ENCODE data around the gene GORASP2. TPM values are rescaled to one million over a fixed set of nuclear protein-coding genes. Genes with fewer than 3 reads are reported as not detected.

The GORASP2 gene
- total RNA-seq, 1 experiment from 2014 or later = 89.3 TPM

DNA sequence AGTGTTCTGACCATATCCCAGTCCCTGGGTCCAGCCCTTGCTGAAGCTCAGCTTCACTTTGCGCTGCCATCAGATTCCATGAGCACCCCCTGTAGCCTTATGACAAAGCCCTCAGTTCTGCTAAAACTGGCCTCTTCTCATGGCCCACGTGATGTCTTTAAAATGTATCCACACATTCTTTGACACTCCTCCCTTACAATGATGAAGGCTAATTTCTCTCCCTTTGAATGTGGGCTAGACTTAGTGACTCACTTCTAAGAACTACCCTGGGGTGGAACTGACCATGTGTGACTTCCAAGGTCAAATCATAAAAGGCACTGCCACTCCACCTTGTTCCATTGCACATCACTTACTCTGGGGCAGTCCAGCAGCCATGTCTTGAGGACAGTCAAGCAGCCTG, 45.4 kb upstream of the GORASP2 start:
- no TSS peak for BruUV-seq (replicated peaks)
- no peak for DNase-seq (ENCODE audit: low spot score)

DNA sequence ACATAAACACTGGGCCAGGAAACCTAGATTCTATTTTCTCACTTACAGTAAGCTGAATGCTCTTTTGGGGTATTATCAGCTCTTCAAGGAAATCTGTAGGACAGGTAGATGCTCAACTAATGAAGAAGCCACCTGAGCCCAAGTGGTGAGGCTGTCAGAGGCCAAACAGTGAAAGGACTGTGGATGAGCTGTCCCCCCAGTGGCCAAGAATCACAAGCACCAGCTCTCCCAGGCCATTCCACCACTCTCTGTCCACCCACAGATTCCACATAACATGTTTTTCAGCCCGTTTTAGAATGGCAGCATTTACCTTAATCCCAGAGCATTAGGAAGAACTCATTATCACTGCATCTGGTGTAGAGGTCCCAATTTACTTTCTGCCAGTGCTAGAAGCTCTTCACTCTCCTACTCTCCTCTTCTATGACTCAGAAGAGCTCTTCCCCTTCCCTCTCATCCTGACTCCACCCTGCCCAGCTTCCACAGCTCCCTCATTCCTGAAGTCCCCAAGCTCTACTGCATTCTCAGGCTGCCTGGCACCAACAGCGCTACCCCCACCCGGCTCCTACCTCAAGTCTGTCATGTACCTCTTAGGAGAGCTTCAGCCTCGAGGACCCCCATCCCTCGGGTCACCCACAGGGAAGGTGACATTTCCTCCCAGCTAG, 43.8 kb upstream of the GORASP2 start:
- Histone ChIP-seq H3K27me3 (replicated peaks; ENCODE audit: insufficient read depth, low read depth, low read length, poor library complexity) (peaks cover 13% of the 10 kb centered on the region), H3K9me3 (ENCODE audit: low read depth, low read length, poor library complexity, severe bottlenecking) (no peaks in the 10 kb centered on the region), H3K27ac (ENCODE audit: low read depth, low read length, poor library complexity, severe bottlenecking) (no peak overlapping the region), H3K36me3 (ENCODE audit: insufficient read depth, low read length, poor library complexity, severe bottlenecking) (no peaks in the 10 kb centered on the region), H3K4me1 (ENCODE audit: insufficient read depth, low read length, poor library complexity, severe bottlenecking) (no peaks in the 10 kb centered on the region), H3K4me3 (ENCODE audit: low read depth, low read length, poor library complexity, severe bottlenecking) (no peak overlapping the region)
- BruUV-seq (replicated peaks) = no TSS peak
- intact Hi-C loops (cut with micrococcal nuclease; ENCODE audit: unreplicated experiment) = no loop called here
- ChIA-PET POLR2A (ENCODE audit: low non-redundant PET) (no interaction called here), CTCF (no interaction called here)
- TF ChIP-seq EZH2 (IDR thresholded peaks at IDR 0.05; ENCODE audit: borderline replicate concordance, low read depth, low read length, poor library complexity, severe bottlenecking) = no peak
- TF ChIP-seq, protein P1, sequence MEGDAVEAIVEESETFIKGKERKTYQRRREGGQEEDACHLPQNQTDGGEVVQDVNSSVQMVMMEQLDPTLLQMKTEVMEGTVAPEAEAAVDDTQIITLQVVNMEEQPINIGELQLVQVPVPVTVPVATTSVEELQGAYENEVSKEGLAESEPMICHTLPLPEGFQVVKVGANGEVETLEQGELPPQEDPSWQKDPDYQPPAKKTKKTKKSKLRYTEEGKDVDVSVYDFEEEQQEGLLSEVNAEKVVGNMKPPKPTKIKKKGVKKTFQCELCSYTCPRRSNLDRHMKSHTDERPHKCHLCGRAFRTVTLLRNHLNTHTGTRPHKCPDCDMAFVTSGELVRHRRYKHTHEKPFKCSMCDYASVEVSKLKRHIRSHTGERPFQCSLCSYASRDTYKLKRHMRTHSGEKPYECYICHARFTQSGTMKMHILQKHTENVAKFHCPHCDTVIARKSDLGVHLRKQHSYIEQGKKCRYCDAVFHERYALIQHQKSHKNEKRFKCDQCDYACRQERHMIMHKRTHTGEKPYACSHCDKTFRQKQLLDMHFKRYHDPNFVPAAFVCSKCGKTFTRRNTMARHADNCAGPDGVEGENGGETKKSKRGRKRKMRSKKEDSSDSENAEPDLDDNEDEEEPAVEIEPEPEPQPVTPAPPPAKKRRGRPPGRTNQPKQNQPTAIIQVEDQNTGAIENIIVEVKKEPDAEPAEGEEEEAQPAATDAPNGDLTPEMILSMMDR (conservative IDR thresholded peaks at IDR 0.05; ENCODE audit: low read depth, low read length) = no peak
- no peak for DNase-seq (ENCODE audit: low spot score)

More for the DNA sequence above, 45.4 kb upstream of the GORASP2 start:
- Histone ChIP-seq H3K9me3 (ENCODE audit: low read depth, low read length, poor library complexity, severe bottlenecking) (no peaks in the 10 kb centered on the region), H3K27me3 (replicated peaks; ENCODE audit: insufficient read depth, low read depth, low read length, poor library complexity) (peaks cover 13% of the 10 kb centered on the region), H3K27ac (ENCODE audit: low read depth, low read length, poor library complexity, severe bottlenecking) (no peak overlapping the region), H3K4me1 (ENCODE audit: insufficient read depth, low read length, poor library complexity, severe bottlenecking) (no peaks in the 10 kb centered on the region), H3K4me3 (ENCODE audit: low read depth, low read length, poor library complexity, severe bottlenecking) (no peak overlapping the region), H3K36me3 (ENCODE audit: insufficient read depth, low read length, poor library complexity, severe bottlenecking) (no peaks in the 10 kb centered on the region)
- POLR2A ChIA-PET (ENCODE audit: low non-redundant PET) = no interaction called here
- TF ChIP-seq, protein P1 (conservative IDR thresholded peaks at IDR 0.05; ENCODE audit: low read depth, low read length) = no peak
- no peak for TF ChIP-seq EZH2 (IDR thresholded peaks at IDR 0.05; ENCODE audit: borderline replicate concordance, low read depth, low read length, poor library complexity, severe bottlenecking)
- intact Hi-C loops (cut with micrococcal nuclease; ENCODE audit: unreplicated experiment) = no loop called here
- CTCF ChIA-PET = no interaction called here

DNA sequence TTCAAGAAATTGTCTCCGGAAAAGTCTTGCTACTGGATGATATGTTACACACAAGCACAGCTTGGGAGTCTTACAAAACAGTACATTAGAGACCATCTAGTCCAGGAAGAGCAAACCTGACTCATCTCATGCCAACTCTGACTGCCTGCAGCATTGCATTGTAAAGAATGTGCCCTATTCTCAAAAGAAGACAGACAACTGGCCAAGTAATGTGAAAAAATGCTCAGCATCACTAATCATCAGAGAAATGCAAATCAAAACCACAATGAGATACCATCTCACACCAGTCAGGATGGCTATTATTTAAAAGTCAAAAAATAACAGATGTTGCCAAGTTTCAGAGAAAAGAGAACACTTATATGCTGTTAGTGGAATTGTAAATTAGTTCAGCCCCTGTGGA, 42.7 kb upstream of the GORASP2 start:
- intact Hi-C loops (cut with micrococcal nuclease; ENCODE audit: unreplicated experiment) = no loop called here
- Histone ChIP-seq H3K9me3 (ENCODE audit: low read depth, low read length, poor library complexity, severe bottlenecking) (no peaks in the 10 kb centered on the region), H3K36me3 (ENCODE audit: insufficient read depth, low read length, poor library complexity, severe bottlenecking) (no peaks in the 10 kb centered on the region), H3K27ac (ENCODE audit: low read depth, low read length, poor library complexity, severe bottlenecking) (no peak overlapping the region), H3K4me3 (ENCODE audit: low read depth, low read length, poor library complexity, severe bottlenecking) (no peak overlapping the region), H3K27me3 (replicated peaks; ENCODE audit: insufficient read depth, low read depth, low read length, poor library complexity) (peaks cover 10% of the 10 kb centered on the region), H3K4me1 (ENCODE audit: insufficient read depth, low read length, poor library complexity, severe bottlenecking) (no peaks in the 10 kb centered on the region)
- TF ChIP-seq, protein P1 (conservative IDR thresholded peaks at IDR 0.05; ENCODE audit: low read depth, low read length) = no peak
- no peak for TF ChIP-seq EZH2 (IDR thresholded peaks at IDR 0.05; ENCODE audit: borderline replicate concordance, low read depth, low read length, poor library complexity, severe bottlenecking)
- peak; percentile 73 for DNase-seq (ENCODE audit: low spot score)
- ChIA-PET POLR2A (ENCODE audit: low non-redundant PET) (no interaction called here), CTCF (no interaction called here)
- no TSS peak for BruUV-seq (replicated peaks)

All from A673 (cell line).